Measurements from ENCODE around the gene CAPNS1. TPM values are rescaled to one million over a fixed set of nuclear protein-coding genes. Genes with fewer than 3 reads are reported as not detected.

The CAPNS1 gene
- total and polyA plus RNA-seq, 2 of the 13 experiments (the other 11 are each of a cell fraction or from before 2014, with no cell fraction given), result 322 to 526 TPM

GRCh38 chr19:36114721-36115452 lies 25.0 kb upstream of the CAPNS1 start, which contains the start of gene POLR2I (continued):
- peak; percentile 70; the same call in 1 of the 2 replicates for TF ChIP-seq SNAPC4 (CRISPR knock-in tag; IDR thresholded peaks at IDR 0.05)
- TF ChIP-seq JDP2 (CRISPR knock-in tag; IDR thresholded peaks at IDR 0.05; ENCODE audit: borderline replicate concordance), result no peak
- TF ChIP-seq ZNF235 (CRISPR knock-in tag; IDR thresholded peaks at IDR 0.05; ENCODE audit: borderline replicate concordance), result peak; percentile 40; the same call in 1 of the 2 replicates
- TF ChIP-seq ZNF337 (CRISPR knock-in tag; IDR thresholded peaks at IDR 0.05; ENCODE audit: borderline replicate concordance, low read depth), result peak; percentile 91; the same call in 1 of the 2 replicates
- no peak for TF ChIP-seq NONO (IDR thresholded peaks at IDR 0.05)
- TF ChIP-seq NONO (CRISPR knock-in tag; conservative IDR thresholded peaks at IDR 0.05), result 0 out of 2 replicates have a peak, but pooled peaks have one; percentile 50
- no peak for TF ChIP-seq FOSL1 (CRISPR knock-in tag; IDR thresholded peaks at IDR 0.05; ENCODE audit: borderline replicate concordance)
- TF ChIP-seq PCBP2 (optimal IDR thresholded peaks at IDR 0.05; ENCODE audit: low read depth, low read length, poor library complexity, severe bottlenecking), result no peak
- TF ChIP-seq CREM (IDR thresholded peaks at IDR 0.05), result peak; percentile 32; the same call in 1 of the 2 replicates
- TF ChIP-seq CREM (CRISPR knock-in tag; IDR thresholded peaks at IDR 0.05), result no peak
- TF ChIP-seq, protein P1, sequence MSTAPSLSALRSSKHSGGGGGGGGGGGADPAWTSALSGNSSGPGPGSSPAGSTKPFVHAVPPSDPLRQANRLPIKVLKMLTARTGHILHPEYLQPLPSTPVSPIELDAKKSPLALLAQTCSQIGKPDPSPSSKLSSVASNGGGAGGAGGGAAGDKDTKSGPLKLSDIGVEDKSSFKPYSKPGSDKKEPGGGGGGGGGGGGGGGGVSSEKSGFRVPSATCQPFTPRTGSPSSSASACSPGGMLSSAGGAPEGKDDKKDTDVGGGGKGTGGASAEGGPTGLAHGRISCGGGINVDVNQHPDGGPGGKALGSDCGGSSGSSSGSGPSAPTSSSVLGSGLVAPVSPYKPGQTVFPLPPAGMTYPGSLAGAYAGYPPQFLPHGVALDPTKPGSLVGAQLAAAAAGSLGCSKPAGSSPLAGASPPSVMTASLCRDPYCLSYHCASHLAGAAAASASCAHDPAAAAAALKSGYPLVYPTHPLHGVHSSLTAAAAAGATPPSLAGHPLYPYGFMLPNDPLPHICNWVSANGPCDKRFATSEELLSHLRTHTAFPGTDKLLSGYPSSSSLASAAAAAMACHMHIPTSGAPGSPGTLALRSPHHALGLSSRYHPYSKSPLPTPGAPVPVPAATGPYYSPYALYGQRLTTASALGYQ (CRISPR knock-in tag; IDR thresholded peaks at IDR 0.05), result peak; percentile 66; the same call in 1 of the 2 replicates
- TF ChIP-seq E2F2 (CRISPR knock-in tag; IDR thresholded peaks at IDR 0.05; ENCODE audit: borderline replicate concordance), result no peak
- TF ChIP-seq JUN (CRISPR knock-in tag; IDR thresholded peaks at IDR 0.05), result peak; percentile 50; the same call in 1 of the 2 replicates
- TF ChIP-seq ZNF274 (CRISPR knock-in tag; IDR thresholded peaks at IDR 0.05), result peak; percentile 82
- TF ChIP-seq ZNF10 (CRISPR knock-in tag; IDR thresholded peaks at IDR 0.05; ENCODE audit: borderline replicate concordance, low read depth), result no peak
- TF ChIP-seq ZFP36L2 (CRISPR knock-in tag; IDR thresholded peaks at IDR 0.05), result no peak
- TF ChIP-seq ZNF639 (CRISPR knock-in tag; conservative IDR thresholded peaks at IDR 0.05), result 0 out of 2 replicates have a peak, but pooled peaks have one; percentile 21
- peak; percentile 55 for TF ChIP-seq ZNF629 (CRISPR knock-in tag; conservative IDR thresholded peaks at IDR 0.05)
- no peak for TF ChIP-seq ZNF234 (CRISPR knock-in tag; conservative IDR thresholded peaks at IDR 0.05)

Measured in HepG2 (cell line).